DND-41 (cell line): ENCODE results near the gene DAB2.
"Not testable (repeated sequence)": the region's sequence is repeated elsewhere in the genome, so short reads cannot be mapped to it uniquely, and the experiment has no call there.

Experiments used
- ATAC-seq: fragments of 200-7000 bp; cut with Tn5 transposase; 3 replicates; pipeline ENCODE4 v1.9.1; 2021; ENCODE audit warnings: low read depth; ENCODE audit not compliant: insufficient read depth
- DNase-seq: peaks from one replicate; pipeline ENCODE4 v3.0.0-alpha.2; 2020
- H2AFZ ChIP-seq: 2 replicates; pipeline ENCODE4 v1.6.0; 2012; ENCODE audit warnings: low read depth, low read length
- H3K27ac ChIP-seq: 2 replicates; pipeline ENCODE4 v1.5.1; 2012; ENCODE audit warnings: low read length, inconsistent platforms
- H3K27me3 ChIP-seq: fragments of 200-600 bp; sonication (generic); 2 replicates; pipeline ENCODE4 v1.6.0; 2012; ENCODE audit warnings: low read length, mild to moderate bottlenecking, inconsistent platforms; ENCODE audit not compliant: insufficient read depth, poor library complexity
- H3K36me3 ChIP-seq: 2 replicates; pipeline ENCODE4 v1.5.1; 2012; ENCODE audit warnings: low read length, inconsistent platforms; ENCODE audit not compliant: insufficient read depth
- H3K4me1 ChIP-seq: 2 replicates; pipeline ENCODE4 v1.5.1; 2012; ENCODE audit warnings: mild to moderate bottlenecking, low read length; ENCODE audit not compliant: insufficient read depth
- H3K4me2 ChIP-seq: 2 replicates; pipeline ENCODE4 v1.6.0; 2012; ENCODE audit warnings: mild to moderate bottlenecking, moderate library complexity, low read length, inconsistent platforms; ENCODE audit not compliant: insufficient read depth
- H3K4me3 ChIP-seq, 2 experiments: fragments of 200-600 bp in 1 of 2; shearing (Covaris generic) in 1 of 2; 2 replicates each; pipeline ENCODE4 v1.5.1; 2012 to 2016; ENCODE audit warnings: inconsistent platforms in 2 of 2, low read length in 2 of 2, mild to moderate bottlenecking in 2 of 2, low read depth in 1 of 2, moderate library complexity in 1 of 2
- H3K79me2 ChIP-seq: 2 replicates; pipeline ENCODE4 v1.6.0; 2012; ENCODE audit warnings: low read length, inconsistent platforms; ENCODE audit not compliant: insufficient read depth
- H3K9ac ChIP-seq: 2 replicates; pipeline ENCODE4 v1.6.0; 2012; ENCODE audit warnings: low read depth, mild to moderate bottlenecking, inconsistent platforms, low read length, moderate library complexity
- H3K9me3 ChIP-seq: 2 replicates; pipeline ENCODE4 v1.5.1; 2012; ENCODE audit warnings: low read length, moderate library complexity, mild to moderate bottlenecking, inconsistent platforms; ENCODE audit not compliant: insufficient read depth, severe bottlenecking
- H4K20me1 ChIP-seq: 2 replicates; pipeline ENCODE4 v1.6.0; 2012; ENCODE audit warnings: low read length; ENCODE audit not compliant: insufficient read depth
- EZH2 ChIP-seq: IDR thresholded peaks from 3 replicates; pipeline ENCODE4 v1.6.1; 2012; ENCODE audit warnings: borderline replicate concordance, low read depth, mild to moderate bottlenecking, moderate library complexity, low read length, inconsistent platforms; ENCODE audit not compliant: severe bottlenecking
- TF ChIP-seq, protein P1 (sequence below): IDR thresholded peaks from 2 replicates; pipeline ENCODE4 v1.5.1; 2012; ENCODE audit warnings: borderline replicate concordance, low read length, moderate library complexity, mild to moderate bottlenecking; ENCODE audit not compliant: poor library complexity, severe bottlenecking; ENCODE audit errors: extremely low read depth

The DAB2 gene

DNA sequence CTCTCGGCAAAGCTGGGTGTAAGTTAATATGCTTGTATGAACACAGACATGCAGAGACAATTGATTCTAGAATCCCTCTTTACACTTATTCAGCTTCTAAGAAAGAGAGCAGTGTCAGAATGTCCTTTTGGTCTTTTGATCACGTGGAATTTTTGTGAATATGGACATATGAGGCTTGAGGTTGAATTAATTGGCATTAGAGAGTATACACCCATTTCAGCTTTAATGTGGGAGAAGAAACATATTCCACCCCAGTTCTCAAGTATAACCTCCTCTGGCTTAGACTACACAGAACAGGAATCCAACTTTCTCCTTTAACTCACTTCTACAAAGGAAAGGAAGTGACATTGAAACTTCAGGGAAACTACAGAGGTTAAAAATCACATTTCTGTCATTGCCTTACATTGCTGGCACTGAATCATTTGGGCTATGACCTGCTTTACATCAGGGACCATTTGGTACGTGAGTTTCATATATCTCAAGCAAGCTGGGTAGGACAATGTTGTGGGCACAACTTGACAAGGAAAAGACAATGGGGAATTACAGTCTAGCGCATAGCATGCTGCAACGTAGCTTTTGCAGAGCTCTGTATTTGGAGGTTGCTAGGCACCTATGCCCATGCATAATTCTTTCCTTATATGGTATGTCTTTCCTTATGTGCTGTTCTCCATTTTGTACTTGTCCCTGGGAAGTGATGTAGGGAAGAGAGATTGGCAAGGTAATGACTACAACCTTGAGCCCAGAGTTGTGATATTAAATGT lies 19.5 kb downstream of the DAB2 start:
- DNase-seq: no peak
- no peak overlapping the region for H3K4me2 ChIP-seq
- TF ChIP-seq, protein P1, sequence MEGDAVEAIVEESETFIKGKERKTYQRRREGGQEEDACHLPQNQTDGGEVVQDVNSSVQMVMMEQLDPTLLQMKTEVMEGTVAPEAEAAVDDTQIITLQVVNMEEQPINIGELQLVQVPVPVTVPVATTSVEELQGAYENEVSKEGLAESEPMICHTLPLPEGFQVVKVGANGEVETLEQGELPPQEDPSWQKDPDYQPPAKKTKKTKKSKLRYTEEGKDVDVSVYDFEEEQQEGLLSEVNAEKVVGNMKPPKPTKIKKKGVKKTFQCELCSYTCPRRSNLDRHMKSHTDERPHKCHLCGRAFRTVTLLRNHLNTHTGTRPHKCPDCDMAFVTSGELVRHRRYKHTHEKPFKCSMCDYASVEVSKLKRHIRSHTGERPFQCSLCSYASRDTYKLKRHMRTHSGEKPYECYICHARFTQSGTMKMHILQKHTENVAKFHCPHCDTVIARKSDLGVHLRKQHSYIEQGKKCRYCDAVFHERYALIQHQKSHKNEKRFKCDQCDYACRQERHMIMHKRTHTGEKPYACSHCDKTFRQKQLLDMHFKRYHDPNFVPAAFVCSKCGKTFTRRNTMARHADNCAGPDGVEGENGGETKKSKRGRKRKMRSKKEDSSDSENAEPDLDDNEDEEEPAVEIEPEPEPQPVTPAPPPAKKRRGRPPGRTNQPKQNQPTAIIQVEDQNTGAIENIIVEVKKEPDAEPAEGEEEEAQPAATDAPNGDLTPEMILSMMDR: no peak
- no peak for TF ChIP-seq EZH2
- H3K36me3 ChIP-seq: no peaks in the 10 kb centered on the region
- peaks cover 11% of the 10 kb centered on the region for H3K27me3 ChIP-seq
- H4K20me1 ChIP-seq: no peaks in the 10 kb centered on the region
- no peak overlapping the region for H3K27ac ChIP-seq
- H3K9me3 ChIP-seq: no peaks in the 10 kb centered on the region
- H3K79me2 ChIP-seq: no peaks in the 10 kb centered on the region
- H2AFZ ChIP-seq: no peak overlapping the region
- no peak for ATAC-seq
- H3K9ac ChIP-seq: no peak overlapping the region
- H3K4me3 ChIP-seq: no peak overlapping the region
- H3K4me1 ChIP-seq: no peaks in the 10 kb centered on the region

DNA sequence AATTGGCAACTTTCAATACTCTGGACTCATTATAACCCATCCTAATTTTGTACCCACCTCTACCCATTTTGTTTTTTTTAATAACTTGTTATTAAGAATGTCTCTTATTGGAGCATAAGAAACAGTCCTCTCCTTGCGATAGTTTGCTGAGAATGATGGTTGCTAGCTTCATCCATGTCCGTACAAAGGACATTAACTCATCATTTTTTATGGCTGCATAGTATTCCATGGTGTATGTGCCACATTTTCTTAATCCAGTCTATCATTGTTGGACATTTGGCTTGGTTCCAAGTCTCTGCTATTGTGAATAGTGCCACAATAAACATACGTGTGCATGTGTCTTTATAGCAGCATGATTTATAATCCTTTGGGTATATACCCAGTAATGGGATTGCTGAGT lies 21.0 kb downstream of the DAB2 start:
- H4K20me1 ChIP-seq, H3K4me3 ChIP-seq, H3K27me3 ChIP-seq, ATAC-seq, DNase-seq, H3K79me2 ChIP-seq, H3K9me3 ChIP-seq, H3K27ac ChIP-seq, H3K36me3 ChIP-seq, H3K4me1 ChIP-seq, H2AFZ ChIP-seq, H3K9ac ChIP-seq, H3K4me2 ChIP-seq: not testable (repeated sequence)

DNA sequence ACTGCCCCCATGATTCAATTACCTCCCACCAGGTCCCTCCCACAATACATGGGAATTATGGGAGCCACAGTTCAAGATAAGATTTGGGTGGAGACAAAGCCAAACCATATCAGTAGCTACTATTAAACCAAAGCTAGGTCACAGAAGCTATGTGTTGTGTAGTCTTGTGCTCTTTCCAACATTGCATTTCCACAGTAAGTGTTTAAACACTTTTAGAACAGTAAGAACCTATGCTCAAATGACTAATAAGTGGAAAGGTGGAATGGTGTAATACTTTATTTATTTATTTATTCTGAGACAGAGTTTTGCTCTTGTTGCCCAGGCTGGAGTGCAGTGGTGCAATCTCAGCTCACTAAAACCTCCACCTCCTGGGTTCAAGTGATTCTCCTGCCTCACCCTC lies 22.6 kb downstream of the DAB2 start:
- not testable (repeated sequence) for ATAC-seq, H3K27ac ChIP-seq, H3K4me1 ChIP-seq, DNase-seq, H3K9me3 ChIP-seq, H2AFZ ChIP-seq, H3K36me3 ChIP-seq, H3K4me3 ChIP-seq, H3K4me2 ChIP-seq, H3K79me2 ChIP-seq, H3K9ac ChIP-seq, H4K20me1 ChIP-seq, H3K27me3 ChIP-seq

DNA sequence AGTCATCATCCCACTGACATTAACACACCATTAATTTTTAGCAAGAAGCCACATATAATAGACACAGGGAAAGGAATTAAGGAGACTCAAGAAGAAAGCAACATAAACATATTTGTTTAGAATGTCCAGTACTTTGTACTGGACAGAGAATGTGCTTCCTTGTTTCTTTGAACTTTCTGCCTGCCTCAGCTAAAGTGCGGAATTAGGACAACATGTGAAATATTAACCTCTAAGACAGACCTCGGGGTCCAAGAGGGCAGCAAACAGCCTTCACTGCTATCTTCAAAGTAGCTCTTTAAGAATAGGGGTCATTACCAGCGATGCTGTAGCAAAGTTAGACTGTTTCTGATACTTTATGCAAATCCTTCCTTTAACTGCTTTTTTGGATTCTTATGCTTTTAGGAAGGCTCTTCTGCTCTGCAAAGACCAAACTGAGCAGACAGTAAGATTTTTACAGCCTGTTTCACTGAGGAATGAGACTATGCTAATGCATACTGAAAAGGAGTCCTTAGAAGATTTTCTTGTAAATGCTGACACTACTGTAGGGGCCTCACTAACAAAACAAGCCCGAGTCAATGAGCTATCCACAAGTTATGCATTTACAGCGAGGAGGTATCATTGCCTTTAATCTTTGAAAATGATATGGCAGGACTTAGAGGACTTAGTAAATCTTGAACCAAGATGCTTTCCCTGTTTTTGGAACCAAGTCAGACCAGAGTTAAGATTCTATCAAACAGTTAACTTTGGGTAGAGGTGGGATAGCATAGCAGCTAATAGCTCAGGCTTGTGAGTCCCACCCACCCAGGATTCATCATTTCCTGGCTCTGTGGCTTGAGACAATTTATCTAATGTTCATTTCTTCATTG lies 23.8 kb downstream of the DAB2 start:
- Histone ChIP-seq H4K20me1 (no peaks in the 10 kb centered on the region), H3K4me3 (no peak overlapping the region), H3K4me2 (no peak overlapping the region), H2AFZ (no peak overlapping the region), H3K36me3 (no peaks in the 10 kb centered on the region), H3K4me1 (no peaks in the 10 kb centered on the region), H3K27ac (no peak overlapping the region), H3K27me3 (peaks cover under 1% of the 10 kb centered on the region), H3K79me2 (no peaks in the 10 kb centered on the region), H3K9me3 (no peaks in the 10 kb centered on the region), H3K9ac (no peak overlapping the region)
- TF ChIP-seq, protein P1: no peak
- TF ChIP-seq EZH2: no peak
- ATAC-seq (no peak), DNase-seq (no peak)
